GM12801 (cell line): ENCODE results near the gene TEN1.

Source experiments
- CTCF ChIP-seq: IDR thresholded peaks from one replicate; pipeline ENCODE4 v1.5.1; 2011; ENCODE audit warnings: control low read depth; ENCODE audit not compliant: insufficient read length; ENCODE audit errors: extremely low read depth

TEN1 gene

GRCh38 chr17:75965468-75965867 lies 13.6 kb upstream of the TEN1 start:
- TF ChIP-seq CTCF, result no peak

DNA sequence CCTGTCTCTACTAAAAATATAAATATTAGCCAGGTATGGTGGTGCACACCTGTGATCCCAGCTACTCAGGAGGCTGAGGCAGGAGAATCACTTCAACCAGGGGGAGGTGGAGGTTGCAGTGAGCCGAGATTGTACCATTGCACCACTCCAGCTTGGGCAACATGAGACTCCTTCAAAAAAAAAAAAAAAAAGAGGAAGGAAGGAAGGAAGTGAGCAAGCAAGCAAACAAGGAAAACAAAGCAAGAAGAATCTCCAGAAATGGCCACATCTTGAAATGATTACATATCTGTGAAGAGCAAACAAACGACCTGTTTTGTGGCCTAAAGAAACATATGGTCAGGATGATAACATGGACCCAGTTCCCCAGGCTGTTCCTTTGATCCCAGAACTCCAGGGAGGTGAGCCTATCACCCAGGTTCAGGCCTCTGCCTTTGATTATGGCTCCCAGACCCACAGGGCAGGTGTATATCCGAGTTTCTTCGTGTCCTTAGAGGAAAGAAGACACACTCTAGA lies 9.0 kb upstream of the TEN1 start:
- TF ChIP-seq CTCF, result no peak

GRCh38 chr17:75970626-75971025 lies 8.4 kb upstream of the TEN1 start:
- no peak for TF ChIP-seq CTCF

DNA sequence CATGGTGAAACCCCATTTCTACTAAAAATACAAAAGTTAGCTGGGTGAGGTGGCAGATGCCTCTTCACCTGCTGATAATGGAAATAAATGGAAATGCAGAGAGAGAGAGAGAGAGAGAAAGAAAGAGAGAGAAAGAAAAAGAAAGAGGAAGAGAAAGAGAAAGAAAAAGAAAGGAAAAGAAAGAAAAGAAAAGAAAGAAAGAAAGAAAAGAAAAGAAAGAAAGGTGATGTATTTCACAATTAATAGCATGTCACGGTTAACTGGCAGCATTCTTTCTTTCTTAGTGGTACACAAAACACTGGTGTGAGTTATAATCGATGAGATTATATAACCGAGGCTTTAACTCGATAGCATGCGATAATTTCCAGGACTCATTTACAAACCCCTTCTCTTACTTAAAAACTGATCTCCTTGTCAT lies 3.3 kb upstream of the TEN1 start:
- no peak for TF ChIP-seq CTCF

GRCh38 chr17:75976175-75976848 lies 2.7 kb upstream of the TEN1 start:
- no peak for TF ChIP-seq CTCF

DNA sequence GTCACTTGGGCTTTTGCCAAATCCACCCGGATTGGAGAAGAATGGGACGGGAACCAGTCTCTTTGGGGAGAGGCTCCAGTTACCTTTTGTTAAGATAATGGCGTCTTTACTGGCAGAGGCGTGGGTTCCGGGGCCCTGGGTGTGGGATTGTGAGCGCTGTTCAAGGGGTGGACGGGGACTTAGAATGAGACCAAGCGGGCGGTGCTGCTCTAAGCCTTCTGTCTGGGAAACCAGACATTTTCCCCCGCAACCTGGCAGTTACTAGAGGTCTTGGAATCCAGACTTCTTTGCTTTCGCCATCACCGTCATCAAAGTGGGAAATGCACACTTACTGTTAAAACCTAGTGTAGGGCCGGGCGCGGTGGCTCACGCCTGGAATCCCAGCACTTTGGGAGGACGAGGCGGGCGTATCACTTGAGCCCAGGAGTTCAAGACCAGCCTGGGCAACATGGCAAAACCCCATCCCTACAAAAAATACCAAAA lies 706 bp downstream of the TEN1 start:
- no peak for TF ChIP-seq CTCF

GRCh38 chr17:75980188-75981018 lies 1.4 kb downstream of the TEN1 start:
- no peak for TF ChIP-seq CTCF
